HCT116 (cell line): Measurements from ENCODE around the gene TTC33. TPM values are rescaled to one million over a fixed set of nuclear protein-coding genes. Genes with fewer than 3 reads are reported as not detected.

Source experiments
- ATAC-seq: fragments of 200-7000 bp; cut with Tn5 transposase; 2 replicates; pipeline ENCODE4 v1.9.1; 2020; ENCODE audit warnings: mild to moderate bottlenecking, moderate library complexity
- BruUV-seq: library from RNA; stranded (reverse); fragments of 400-500 nt; replicated peaks from 2 replicates; lab custom pipeline; 2021; lab: Mats Ljungman, UMichigan
- CTCF ChIA-PET: fragments of 300-600 bp; sonication (Branson Sonifier 250); formaldehyde crosslinking; loops from one replicate; lab custom pipeline; 2021; ENCODE audit warnings: antibody characterized with exemption; lab: Charles Lee
- POLR2A ChIA-PET: fragments of 300-600, 350-600 bp; sonication (Branson Sonifier 250); formaldehyde crosslinking; loops from one replicate; lab custom pipeline; 2021; ENCODE audit warnings: antibody characterized with exemption; lab: Charles Lee
- RAD21 ChIA-PET, 2 experiments: fragments of 300-600 bp; sonication (Branson Sonifier 250); formaldehyde crosslinking; loops; one replicate each; lab custom pipeline; 2023; ENCODE audit warnings: low total read pairs in 2 of 2; ENCODE audit not compliant: uncharacterized antibody in 2 of 2, unreplicated experiment in 2 of 2, low non-redundant PET in 1 of 2; lab: Charles Lee
- DNase-seq: peaks from one replicate; pipeline ENCODE4 v3.0.0-alpha.2; 2010; ENCODE audit warnings: low read depth, low spot score
- H2AFZ ChIP-seq: fragments of 200-600 bp; shearing (Covaris generic), sonication (generic); 2 replicates; pipeline ENCODE4 v1.6.1; 2017; ENCODE audit warnings: low read depth, mixed run types, mixed read lengths, antibody characterized with exemption, low read length; ENCODE audit not compliant: poor library complexity, severe bottlenecking
- H3K27ac ChIP-seq: 2 replicates; pipeline ENCODE4 v1.5.1; 2012; ENCODE audit warnings: low read depth, low read length
- H3K27me3 ChIP-seq: fragments of 200-600 bp; sonication (generic); 2 replicates; pipeline ENCODE4 v1.6.1; 2016; ENCODE audit warnings: mixed run types, low read length, mixed read lengths; ENCODE audit not compliant: insufficient read depth
- H3K36me3 ChIP-seq, 2 experiments: fragments of 200-500 bp in 1 of 2; fragments of 200-600 bp in 1 of 2; sonication (Bioruptor generic) in 1 of 2; sonication (generic) in 1 of 2; 2 replicates each; pipeline versions ENCODE4 v1.5.1 to v1.6.1; 2014 to 2016; ENCODE audit warnings: low read length in 2 of 2, inconsistent platforms in 1 of 2, mixed read lengths in 1 of 2, mixed run types in 1 of 2; ENCODE audit not compliant: insufficient read depth in 2 of 2, control insufficient read depth in 1 of 2
- H3K4me1 ChIP-seq, 2 experiments: fragments of 200-600 bp in 1 of 2; sonication (generic) in 1 of 2; 2 replicates each; pipeline versions ENCODE4 v1.5.1 to v1.6.1; 2012 to 2017; ENCODE audit warnings: low read length in 2 of 2, inconsistent platforms in 1 of 2, mild to moderate bottlenecking in 1 of 2, mixed read lengths in 1 of 2, mixed run types in 1 of 2, moderate library complexity in 1 of 2; ENCODE audit not compliant: insufficient read depth in 2 of 2, control insufficient read depth in 1 of 2
- H3K4me2 ChIP-seq: fragments of 200-600 bp; sonication (generic); 2 replicates; pipeline ENCODE4 v1.6.1; 2017; ENCODE audit warnings: mixed run types, low read length, mixed read lengths
- H3K4me3 ChIP-seq, 2 experiments: fragments of 200-600 bp in 1 of 2; sonication (generic) in 1 of 2; replicated peaks in 1 of 2; 2 replicates each; pipeline ENCODE4 v1.5.1; 2011 to 2016; ENCODE audit warnings: low read length in 2 of 2, control low read depth in 1 of 2, low read depth in 1 of 2, mild to moderate bottlenecking in 1 of 2, mixed read lengths in 1 of 2, mixed run types in 1 of 2
- H3K79me2 ChIP-seq: fragments of 200-600 bp; sonication (generic); 2 replicates; pipeline ENCODE4 v1.6.1; 2017; ENCODE audit warnings: mild to moderate bottlenecking, mixed run types, low read length, moderate library complexity, mixed read lengths; ENCODE audit not compliant: insufficient read depth
- H3K9ac ChIP-seq: fragments of 200-600 bp; sonication (generic); 2 replicates; pipeline ENCODE4 v1.6.1; 2016; ENCODE audit warnings: low read length, mixed read lengths
- H3K9me2 ChIP-seq: fragments of 200-600 bp; sonication (generic), shearing (Covaris generic); 2 replicates; pipeline ENCODE4 v1.6.1; 2017; ENCODE audit warnings: mixed run types, mild to moderate bottlenecking, moderate library complexity; ENCODE audit not compliant: insufficient read depth
- H3K9me3 ChIP-seq, 2 experiments: fragments of 200-500 bp in 1 of 2; fragments of 200-600 bp in 1 of 2; sonication (Bioruptor generic) in 1 of 2; sonication (generic) in 1 of 2; 2 replicates each; pipeline ENCODE4 v1.6.1; 2014 to 2017; ENCODE audit warnings: low read length in 2 of 2, mixed read lengths in 2 of 2, inconsistent platforms in 1 of 2, low read depth in 1 of 2, mild to moderate bottlenecking in 1 of 2, mixed run types in 1 of 2, moderate library complexity in 1 of 2; ENCODE audit not compliant: control insufficient read depth in 1 of 2, insufficient read depth in 1 of 2
- H4K20me1 ChIP-seq: fragments of 200-600 bp; sonication (generic), shearing (Covaris generic); 2 replicates; pipeline ENCODE4 v1.6.1; 2017; ENCODE audit warnings: mixed run types, mild to moderate bottlenecking, moderate library complexity; ENCODE audit not compliant: insufficient read depth
- CBX3 ChIP-seq: IDR thresholded peaks from 2 replicates; pipeline ENCODE4 v1.6.1; 2012; ENCODE audit warnings: low read depth
- CEBPB ChIP-seq: IDR thresholded peaks from 2 replicates; pipeline ENCODE4 v1.6.1; 2012; ENCODE audit warnings: low read depth
- EGR1 ChIP-seq: IDR thresholded peaks from 2 replicates; pipeline ENCODE4 v1.6.1; 2012; ENCODE audit warnings: low read depth
- ELF1 ChIP-seq: IDR thresholded peaks from 2 replicates; pipeline ENCODE4 v1.6.1; 2012; ENCODE audit warnings: low read depth, borderline replicate concordance
- EZH2 ChIP-seq: fragments of 200-600 bp; sonication (generic); IDR thresholded peaks from 2 replicates; pipeline ENCODE4 v1.6.1; 2017; ENCODE audit warnings: antibody characterized with exemption, mixed run types
- FOSL1 ChIP-seq: IDR thresholded peaks from 2 replicates; pipeline ENCODE4 v1.6.1; 2012; ENCODE audit warnings: low read depth
- JUND ChIP-seq: IDR thresholded peaks from 2 replicates; pipeline ENCODE4 v1.6.1; 2012
- POLR2A ChIP-seq: IDR thresholded peaks from 2 replicates; pipeline ENCODE4 v1.7.0; 2011; ENCODE audit warnings: borderline replicate concordance; ENCODE audit not compliant: insufficient read depth, insufficient read length; ENCODE audit errors: extremely low read depth
- REST ChIP-seq: IDR thresholded peaks from 2 replicates; pipeline ENCODE4 v1.6.1; 2012; ENCODE audit warnings: low read depth
- SIN3A ChIP-seq: IDR thresholded peaks from 2 replicates; pipeline ENCODE4 v1.6.1; 2012; ENCODE audit warnings: low read depth
- SP1 ChIP-seq: IDR thresholded peaks from 2 replicates; pipeline ENCODE4 v1.6.1; 2012; ENCODE audit warnings: low read depth
- SRF ChIP-seq: IDR thresholded peaks from 2 replicates; pipeline ENCODE4 v1.6.1; 2012; ENCODE audit warnings: low read depth
- TCF7L2 ChIP-seq: IDR thresholded peaks from 2 replicates; pipeline ENCODE4 v1.7.0; 2011; ENCODE audit warnings: borderline replicate concordance, inconsistent platforms; ENCODE audit not compliant: insufficient read depth, insufficient read length; ENCODE audit errors: extremely low read depth
- YY1 ChIP-seq: IDR thresholded peaks from 2 replicates; pipeline ENCODE4 v1.6.1; 2011; ENCODE audit warnings: low read length, low read depth, moderate library complexity, mild to moderate bottlenecking; ENCODE audit not compliant: insufficient replicate concordance; ENCODE audit errors: extremely low read depth
- ZBTB33 ChIP-seq: IDR thresholded peaks from 2 replicates; pipeline ENCODE4 v1.6.1; 2011; ENCODE audit warnings: mild to moderate bottlenecking, low read length, moderate library complexity; ENCODE audit not compliant: insufficient replicate concordance; ENCODE audit errors: extremely low read depth
- ZFX ChIP-seq: fragments of 450-650 bp; IDR thresholded peaks from 2 replicates; pipeline ENCODE4 v1.6.1; 2017
- ZNF274 ChIP-seq: fragments of 200-500 bp; sonication (Bioruptor generic); IDR thresholded peaks from 2 replicates; pipeline ENCODE4 v1.6.1; 2014; ENCODE audit warnings: mild to moderate bottlenecking, low read depth, low read length, inconsistent platforms
- intact Hi-C: fragments of 100-400 bp; cut with micrococcal nuclease; formaldehyde crosslinking; loops from 2 replicates; pipeline ENCODE4 v1.10.0; 2022
- total RNA-seq: library from RNA; stranded (reverse); gene quantifications from one replicate; pipeline ENCODE4 v1.2.1, GENCODE V29; 2021; ENCODE audit not compliant: unreplicated experiment
- TF ChIP-seq, protein P1 (sequence below), 3 experiments: fragments of 200-600 bp in 1 of 3; sonication (generic) in 1 of 3; IDR thresholded peaks in 2 of 3; conservative IDR thresholded peaks in 1 of 3; 2 replicates each; pipeline ENCODE4 v1.5.1; 2012 to 2017; ENCODE audit warnings: low read depth in 2 of 3, low read length in 2 of 3, antibody characterized with exemption in 1 of 3, borderline replicate concordance in 1 of 3, control low read depth in 1 of 3, mild to moderate bottlenecking in 1 of 3, mixed read lengths in 1 of 3, mixed run types in 1 of 3, moderate library complexity in 1 of 3; ENCODE audit not compliant: insufficient read depth in 1 of 3
- TF ChIP-seq, protein P2 (sequence below): IDR thresholded peaks from 2 replicates; pipeline ENCODE4 v1.6.1; 2012

Gene TTC33
- total RNA-seq, 1 experiment from 2014 or later = 14.5 TPM

GRCh38 chr5:40584054-40584453 lies 171.7 kb downstream of the TTC33 start:
- no peak for TF ChIP-seq ZFX
- no peak for TF ChIP-seq REST
- no peak for TF ChIP-seq SIN3A
- no peak for TF ChIP-seq YY1
- TF ChIP-seq SP1 = no peak
- no peak for TF ChIP-seq EZH2
- TF ChIP-seq FOSL1 = no peak
- no peak for TF ChIP-seq CEBPB
- TF ChIP-seq, protein P1, sequence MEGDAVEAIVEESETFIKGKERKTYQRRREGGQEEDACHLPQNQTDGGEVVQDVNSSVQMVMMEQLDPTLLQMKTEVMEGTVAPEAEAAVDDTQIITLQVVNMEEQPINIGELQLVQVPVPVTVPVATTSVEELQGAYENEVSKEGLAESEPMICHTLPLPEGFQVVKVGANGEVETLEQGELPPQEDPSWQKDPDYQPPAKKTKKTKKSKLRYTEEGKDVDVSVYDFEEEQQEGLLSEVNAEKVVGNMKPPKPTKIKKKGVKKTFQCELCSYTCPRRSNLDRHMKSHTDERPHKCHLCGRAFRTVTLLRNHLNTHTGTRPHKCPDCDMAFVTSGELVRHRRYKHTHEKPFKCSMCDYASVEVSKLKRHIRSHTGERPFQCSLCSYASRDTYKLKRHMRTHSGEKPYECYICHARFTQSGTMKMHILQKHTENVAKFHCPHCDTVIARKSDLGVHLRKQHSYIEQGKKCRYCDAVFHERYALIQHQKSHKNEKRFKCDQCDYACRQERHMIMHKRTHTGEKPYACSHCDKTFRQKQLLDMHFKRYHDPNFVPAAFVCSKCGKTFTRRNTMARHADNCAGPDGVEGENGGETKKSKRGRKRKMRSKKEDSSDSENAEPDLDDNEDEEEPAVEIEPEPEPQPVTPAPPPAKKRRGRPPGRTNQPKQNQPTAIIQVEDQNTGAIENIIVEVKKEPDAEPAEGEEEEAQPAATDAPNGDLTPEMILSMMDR (IDR thresholded peaks at IDR 0.05 in 2 of 3, conservative IDR thresholded peaks at IDR 0.05 in 1 of 3; ENCODE audit: borderline replicate concordance in 1 of 3, insufficient read depth in 1 of 3, low read depth in 2 of 3, low read length in 2 of 3) = no peak
- TF ChIP-seq, protein P2, sequence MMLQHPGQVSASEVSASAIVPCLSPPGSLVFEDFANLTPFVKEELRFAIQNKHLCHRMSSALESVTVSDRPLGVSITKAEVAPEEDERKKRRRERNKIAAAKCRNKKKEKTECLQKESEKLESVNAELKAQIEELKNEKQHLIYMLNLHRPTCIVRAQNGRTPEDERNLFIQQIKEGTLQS = no peak
- no peak for TF ChIP-seq SRF
- TF ChIP-seq ZBTB33 = no peak
- TF ChIP-seq EGR1 = no peak
- TF ChIP-seq ZNF274 = no peak
- no peak for TF ChIP-seq CBX3
- no peak for TF ChIP-seq JUND
- no peak for TF ChIP-seq TCF7L2
- TF ChIP-seq POLR2A = no peak
- TF ChIP-seq ELF1 = no peak
- TF ChIP-seq, all 23 proteins: peak for 0
- Histone ChIP-seq H2AFZ (no peak overlapping the region), H3K36me3 (no peaks in the 10 kb centered on the region), H3K9ac (no peak overlapping the region), H3K9me3 (no peaks in the 10 kb centered on the region), H3K27me3 (no peaks in the 10 kb centered on the region), H3K27ac (no peak overlapping the region), H3K9me2 (no peaks in the 10 kb centered on the region), H4K20me1 (no peaks in the 10 kb centered on the region), H3K79me2 (no peaks in the 10 kb centered on the region), H3K4me1 (no peaks in the 10 kb centered on the region), H3K4me2 (no peak overlapping the region), H3K4me3 (no peak overlapping the region)
- RAD21 ChIA-PET = no interaction called here
- CTCF ChIA-PET = no interaction called here
- DNase-seq (no peak), ATAC-seq (no peak)
- POLR2A ChIA-PET = no interaction called here
- BruUV-seq = no TSS peak
- intact Hi-C loops = no loop called here
